ENCODE data around the gene EGLN2. TPM values are rescaled to one million over a fixed set of nuclear protein-coding genes. Genes with fewer than 3 reads are reported as not detected.

Gene EGLN2
- total RNA-seq, 1 experiment from 2014 or later = 131 TPM

- Histone ChIP-seq H2BK20ac (ENCODE audit: low read depth, low read length, poor library complexity, severe bottlenecking) (no peak overlapping the region), H3K18ac (ENCODE audit: insufficient read length, low read depth, low read length) (no peak overlapping the region), H2BK120ac (ENCODE audit: low read depth, low read length, poor library complexity, severe bottlenecking) (no peak overlapping the region), H4K5ac (ENCODE audit: insufficient read length, low read depth, low read length) (no peak overlapping the region), H2AK5ac (ENCODE audit: insufficient read length, low read length) (no peak overlapping the region), H4K8ac (replicated peaks; ENCODE audit: insufficient read length, low read depth, low read length) (no peak overlapping the region), H3K9me3 (ENCODE audit: control insufficient read depth, low read depth, low read length) (no peaks in the 10 kb centered on the region), H3T11ph (ENCODE audit: low read length) (no peak overlapping the region), H3K23me2 (ENCODE audit: insufficient read length, low read depth, low read length, poor library complexity, severe bottlenecking) (peaks cover 5% of the 10 kb centered on the region), H3K79me1 (ENCODE audit: insufficient read depth, low read depth, low read length, poor library complexity, severe bottlenecking) (peaks cover 8% of the 10 kb centered on the region), H3K27me3 (ENCODE audit: insufficient read depth, low read length) (no peaks in the 10 kb centered on the region), H2BK12ac (ENCODE audit: insufficient read length, low read depth, low read length) (no peak overlapping the region), H3K56ac (ENCODE audit: insufficient read length, low read depth, low read length) (no peak overlapping the region), H4K91ac (ENCODE audit: insufficient read length, low read depth, low read length) (no peak overlapping the region), H2BK5ac (ENCODE audit: insufficient read length, low read length) (no peak overlapping the region), H3K79me2 (ENCODE audit: insufficient read depth, low read length) (peaks cover 20% of the 10 kb centered on the region; the same call in 1 of the 2 replicates), H3K4me1 (ENCODE audit: insufficient read depth, low read length) (peaks cover 15% of the 10 kb centered on the region), H2AFZ (ENCODE audit: low read length) (no peak overlapping the region), H3K4me2 (ENCODE audit: insufficient read depth, insufficient read length, low read length) (no peak overlapping the region), H3K9ac (ENCODE audit: extremely low read depth, insufficient read length, low read length) (no peak overlapping the region), H3K27ac (ENCODE audit: insufficient read length, low read depth, low read length) (no peak overlapping the region), H4K20me1 (ENCODE audit: control insufficient read depth, insufficient read depth, insufficient read length) (peaks cover 4% of the 10 kb centered on the region), H3K14ac (ENCODE audit: insufficient read depth, low read length) (no peak overlapping the region), H2BK15ac (ENCODE audit: low read depth, low read length) (no peak overlapping the region), H3K4ac (ENCODE audit: low read depth, low read length) (no peak overlapping the region), H3K23ac (ENCODE audit: insufficient read length, low read depth, low read length) (no peak overlapping the region)
- no peaks in the 10 kb centered on the region; a peak in 2 of 5 replicates for H3K9me3 Mint-ChIP-seq
- peak overlapping the region; percentile 36 to 74 (median 48); a peak in 4 of 7 replicates for H3K27ac Mint-ChIP-seq
- H3K4me3 Mint-ChIP-seq = 0 out of 5 replicates have a peak overlapping the region, but pooled peaks of 1 of the 2 experiments have one; percentile 40
- peaks cover 65 to 78% of the 10 kb centered on the region in 2 experiments for H3K4me1 Mint-ChIP-seq
- no CpG with 5 or more reads among the region's 7 CpGs for WGBS (ENCODE audit: extremely low coverage, insufficient read length, low lambda C conversion rate)
- no peak for TF ChIP-seq CTCF (conservative IDR thresholded peaks at IDR 0.05)
- H3K36me3 Mint-ChIP-seq (ENCODE audit: insufficient read depth in 1 of 3, low read depth in 3 of 3) = peaks cover 32 to 74% (median 58%) of the 10 kb centered on the region in 3 experiments; a peak in 6 of 7 replicates
- no peak for DNase-seq
- peaks cover 2% of the 10 kb centered on the region for H3K27me3 Mint-ChIP-seq (ENCODE audit: low read depth)
Measured at GRCh38 chr19:40804783-40805242, 5.8 kb downstream of the EGLN2 start.
